B cell (primary cell): ENCODE data around the gene KRTAP19-5.

Experiments used
- EZH2 ChIP-seq: IDR thresholded peaks from 2 replicates; pipeline ENCODE4 v1.6.1; 2012; ENCODE audit warnings: borderline replicate concordance, low read depth, mild to moderate bottlenecking, moderate library complexity, low read length; ENCODE audit not compliant: insufficient read depth, poor library complexity, severe bottlenecking
- TF ChIP-seq, protein P1 (sequence below): fragments of 200-600 bp; IDR thresholded peaks from one replicate; pipeline ENCODE4 v1.8.0; 2022; ENCODE audit warnings: antibody characterized with exemption, mild to moderate bottlenecking

DNA sequence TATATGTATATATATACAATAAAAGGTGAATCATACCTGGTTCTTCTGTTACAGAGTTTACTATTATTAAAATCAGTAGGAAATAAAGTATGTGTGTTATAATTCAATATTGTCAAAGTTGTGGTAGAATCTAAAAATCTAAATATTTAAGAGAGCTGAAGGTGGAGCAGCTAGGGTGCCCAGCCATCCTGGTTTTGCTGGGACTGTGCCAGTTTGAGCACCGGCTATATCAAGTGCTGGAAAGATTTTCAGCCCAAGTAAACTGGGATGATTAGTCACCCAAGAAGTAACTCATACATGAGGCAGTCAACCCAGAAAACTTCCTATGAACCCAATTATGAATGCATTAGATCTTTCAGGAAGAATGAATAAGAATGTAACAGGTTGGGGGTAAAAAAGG, 16.9 kb upstream of the KRTAP19-5 start:
- TF ChIP-seq, protein P1, sequence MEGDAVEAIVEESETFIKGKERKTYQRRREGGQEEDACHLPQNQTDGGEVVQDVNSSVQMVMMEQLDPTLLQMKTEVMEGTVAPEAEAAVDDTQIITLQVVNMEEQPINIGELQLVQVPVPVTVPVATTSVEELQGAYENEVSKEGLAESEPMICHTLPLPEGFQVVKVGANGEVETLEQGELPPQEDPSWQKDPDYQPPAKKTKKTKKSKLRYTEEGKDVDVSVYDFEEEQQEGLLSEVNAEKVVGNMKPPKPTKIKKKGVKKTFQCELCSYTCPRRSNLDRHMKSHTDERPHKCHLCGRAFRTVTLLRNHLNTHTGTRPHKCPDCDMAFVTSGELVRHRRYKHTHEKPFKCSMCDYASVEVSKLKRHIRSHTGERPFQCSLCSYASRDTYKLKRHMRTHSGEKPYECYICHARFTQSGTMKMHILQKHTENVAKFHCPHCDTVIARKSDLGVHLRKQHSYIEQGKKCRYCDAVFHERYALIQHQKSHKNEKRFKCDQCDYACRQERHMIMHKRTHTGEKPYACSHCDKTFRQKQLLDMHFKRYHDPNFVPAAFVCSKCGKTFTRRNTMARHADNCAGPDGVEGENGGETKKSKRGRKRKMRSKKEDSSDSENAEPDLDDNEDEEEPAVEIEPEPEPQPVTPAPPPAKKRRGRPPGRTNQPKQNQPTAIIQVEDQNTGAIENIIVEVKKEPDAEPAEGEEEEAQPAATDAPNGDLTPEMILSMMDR: no peak
- TF ChIP-seq EZH2: no peak
